22Rv1 (cell line): ENCODE data around the gene LCN10.

Source experiments
- CTCF ChIP-seq: fragments of 450-650 bp; IDR thresholded peaks from 2 replicates; pipeline ENCODE4 v1.5.1; 2017; ENCODE audit warnings: mild to moderate bottlenecking
- ZFX ChIP-seq: fragments of 450-650 bp; IDR thresholded peaks from 2 replicates; pipeline ENCODE4 v1.6.1; 2017; ENCODE audit warnings: antibody characterized with exemption, borderline replicate concordance

- TF ChIP-seq ZFX (no peak), CTCF (no peak)
These were observed 50.3 kb downstream of the LCN10 start for GRCh38 chr9:136692185-136693134.
